ENCODE results near the gene NEGR1.

The NEGR1 gene

DNA sequence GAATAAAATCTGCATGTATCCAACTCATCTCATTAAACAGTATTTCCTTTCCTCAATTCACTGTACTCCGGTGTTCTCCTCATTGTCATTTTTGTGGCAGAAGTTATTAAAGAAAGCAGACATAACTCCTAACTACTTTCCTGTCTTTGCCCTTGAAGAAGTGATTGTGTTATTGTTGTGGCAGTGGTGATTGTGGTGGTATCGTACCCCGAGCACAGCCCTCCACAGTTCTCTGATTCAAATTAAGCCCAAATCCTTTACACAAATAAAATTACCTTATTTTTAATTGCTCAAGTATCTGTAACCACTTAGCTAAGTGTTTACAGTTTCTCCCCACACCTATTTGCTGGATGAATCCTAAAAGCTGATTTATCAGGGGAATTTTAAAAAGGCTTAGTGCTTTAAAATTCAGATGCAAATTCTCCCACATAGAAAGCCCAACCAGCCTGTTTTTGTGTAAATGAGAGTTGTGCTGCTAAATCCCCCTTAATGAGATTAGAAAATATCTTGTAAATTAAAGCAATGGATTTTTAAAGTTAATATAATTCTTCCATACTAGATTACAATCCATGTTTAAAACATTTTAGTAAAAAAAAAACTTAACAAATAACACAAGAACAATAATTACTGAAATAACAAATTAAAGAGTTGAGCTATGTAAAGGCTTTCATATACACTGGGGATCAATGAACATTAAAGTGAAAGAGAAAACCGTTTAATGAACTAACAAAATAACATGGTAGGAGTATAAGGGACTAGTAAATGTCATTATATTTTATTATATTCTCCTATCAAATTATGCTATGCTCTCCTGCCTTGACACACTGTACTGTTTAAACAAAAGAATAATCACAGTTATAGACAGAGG lies 259.0 kb downstream of the NEGR1 start:
- DNase-seq (ENCODE audit: low spot score) = no peak

DNA sequence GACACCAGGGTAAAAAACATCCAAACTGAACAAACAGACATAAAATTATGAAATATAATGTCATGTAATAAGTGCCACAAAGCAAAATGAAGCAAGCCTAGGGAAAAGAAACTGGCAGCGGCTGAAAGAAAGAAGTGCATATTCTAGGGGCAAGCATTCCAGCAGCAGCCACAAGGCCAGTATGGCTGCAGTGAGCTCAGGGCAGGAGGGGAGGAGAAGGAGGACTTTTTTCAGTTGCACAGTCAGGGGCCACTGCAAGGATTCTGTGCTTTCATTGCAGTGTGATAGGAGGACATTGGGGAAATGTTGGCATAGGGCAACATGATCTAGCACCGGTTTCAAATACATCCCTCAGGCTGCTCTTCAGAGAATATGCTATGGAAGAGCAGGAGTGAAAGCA lies 263.8 kb downstream of the NEGR1 start:
- no peak for DNase-seq (ENCODE audit: low spot score)

- DNase-seq (ENCODE audit: low spot score) = no peak
Measured at GRCh38 chr1:72015006-72015405, 267.3 kb downstream of the NEGR1 start.

DNA sequence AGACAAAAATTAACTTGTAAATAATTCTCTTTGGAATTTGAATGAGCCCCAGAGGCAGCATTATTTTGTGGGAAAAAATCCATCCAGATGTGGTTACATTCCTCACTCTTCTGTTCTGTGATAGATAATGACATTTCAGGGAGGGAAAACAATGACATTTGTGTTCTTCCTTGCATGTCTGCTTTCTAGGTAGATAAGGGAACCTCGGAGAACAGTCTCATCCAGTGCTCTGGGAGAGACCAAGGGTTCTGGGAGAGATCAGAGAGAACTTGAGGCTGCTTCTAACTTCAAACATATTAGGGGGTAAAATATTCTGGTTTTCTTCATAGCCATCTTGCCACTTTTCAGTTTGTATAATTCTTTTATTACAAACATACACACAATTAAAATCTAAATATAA lies 269.2 kb downstream of the NEGR1 start:
- no peak for DNase-seq (ENCODE audit: low spot score)

DNA sequence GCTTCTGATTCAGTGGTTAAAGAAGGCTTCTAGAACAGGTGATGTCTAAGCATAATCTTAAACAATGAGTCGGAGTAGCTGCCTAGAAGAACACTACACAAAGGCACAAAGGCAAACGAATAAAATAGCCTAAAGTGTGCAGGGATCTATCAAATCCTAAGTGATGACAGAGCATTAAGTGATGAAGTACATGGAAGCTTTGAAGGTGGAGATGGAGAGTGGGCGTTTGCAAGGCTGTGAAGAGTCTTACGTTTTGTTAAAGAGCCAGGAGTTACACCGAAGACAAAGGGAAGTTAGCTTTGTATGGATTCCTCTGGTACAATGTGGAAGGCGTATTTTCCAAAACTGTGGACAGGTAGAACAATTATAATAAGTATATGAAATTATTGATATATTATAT lies 270.6 kb downstream of the NEGR1 start:
- no peak for DNase-seq (ENCODE audit: low spot score)

GRCh38 chr1:72010094-72010431 lies 272.3 kb downstream of the NEGR1 start:
- DNase-seq (ENCODE audit: low spot score) = no peak

- DNase-seq (ENCODE audit: low spot score) = no peak
Measured at GRCh38 chr1:72009173-72010093, 272.9 kb downstream of the NEGR1 start.

DNA sequence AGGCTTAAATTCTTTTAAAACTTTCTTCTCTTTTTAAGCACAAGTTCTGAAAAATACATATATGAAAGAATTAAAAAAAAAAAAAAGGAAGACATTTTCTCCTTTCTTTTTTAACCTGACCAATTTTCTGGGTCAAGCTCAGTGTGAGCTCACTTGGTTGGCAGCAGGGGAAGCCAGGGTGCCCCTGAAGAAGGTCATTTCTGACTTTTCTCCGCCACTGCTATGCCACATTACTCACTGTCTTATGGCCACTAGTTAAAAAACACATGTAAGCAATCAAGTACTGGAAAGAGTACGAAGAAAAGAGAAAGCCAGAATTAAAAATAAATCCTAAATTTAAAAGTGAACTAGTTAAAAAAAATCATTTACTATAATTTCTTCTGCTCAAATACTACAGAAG lies 275.0 kb downstream of the NEGR1 start:
- no peak for DNase-seq (ENCODE audit: low spot score)

- no peak for DNase-seq (ENCODE audit: low spot score)
Measured at GRCh38 chr1:72006092-72006491, 276.2 kb downstream of the NEGR1 start.

DNA sequence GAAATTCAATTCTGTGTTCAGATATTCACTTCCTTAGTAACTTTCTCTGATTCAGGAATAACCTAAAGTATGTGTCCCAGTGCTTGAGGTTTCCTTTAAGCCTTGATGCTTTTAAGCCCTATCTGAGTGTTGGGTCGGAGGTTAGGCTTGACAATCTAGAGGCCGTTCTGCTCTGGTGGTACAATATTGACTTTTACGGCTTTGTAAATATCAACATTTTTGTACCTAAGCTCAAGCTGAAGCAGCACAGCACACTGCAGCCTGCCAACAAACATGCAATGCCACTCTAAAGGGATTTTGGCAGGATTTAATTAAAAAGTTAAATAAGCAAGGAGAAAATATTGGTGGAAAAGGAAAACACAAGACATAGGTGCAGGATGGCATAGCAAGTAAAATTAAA lies 279.2 kb downstream of the NEGR1 start:
- no peak for DNase-seq (ENCODE audit: low spot score)

GRCh38 chr1:72000809-72001208 lies 281.5 kb downstream of the NEGR1 start:
- no peak for DNase-seq (ENCODE audit: low spot score)

GRCh38 chr1:71994646-71995045 lies 287.7 kb downstream of the NEGR1 start:
- DNase-seq (ENCODE audit: low spot score) = no peak

GRCh38 chr1:71987181-71987580 lies 295.2 kb downstream of the NEGR1 start:
- no peak for DNase-seq (ENCODE audit: low spot score)

GRCh38 chr1:71986160-71986559 lies 296.2 kb downstream of the NEGR1 start:
- DNase-seq (ENCODE audit: low spot score) = no peak

DNA sequence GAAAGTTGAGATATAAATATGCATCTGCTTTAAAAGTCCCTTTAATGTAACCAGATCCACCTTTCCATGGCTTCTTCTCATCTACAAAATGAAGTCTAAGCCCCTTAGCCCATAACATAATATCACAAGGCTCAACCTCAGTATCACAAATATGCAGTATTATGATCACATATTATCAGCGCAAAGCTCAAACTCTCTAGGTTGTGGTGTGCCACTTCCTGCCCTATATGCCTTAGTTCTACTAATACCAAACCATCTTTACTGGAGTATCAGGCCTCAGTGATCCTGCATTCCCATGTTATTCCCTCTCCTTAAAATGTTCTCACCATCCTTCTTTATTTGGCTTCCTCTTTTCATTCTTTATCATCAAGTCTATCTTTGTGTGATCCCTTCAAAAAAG lies 301.8 kb downstream of the NEGR1 start:
- no peak for DNase-seq (ENCODE audit: low spot score)

GRCh38 chr1:71979882-71980281 lies 302.5 kb downstream of the NEGR1 start:
- DNase-seq (ENCODE audit: low spot score) = no peak

GRCh38 chr1:71967670-71968069 lies 314.7 kb downstream of the NEGR1 start:
- no peak for DNase-seq (ENCODE audit: low spot score)

GRCh38 chr1:71964188-71964587 lies 318.2 kb downstream of the NEGR1 start:
- DNase-seq (ENCODE audit: low spot score) = no peak

GRCh38 chr1:71956613-71957285 lies 325.6 kb downstream of the NEGR1 start:
- no peak for DNase-seq (ENCODE audit: low spot score)

GRCh38 chr1:71950579-71950978 lies 331.8 kb downstream of the NEGR1 start:
- no peak for DNase-seq (ENCODE audit: low spot score)

GRCh38 chr1:71949681-71950080 lies 332.7 kb downstream of the NEGR1 start:
- DNase-seq (ENCODE audit: low spot score) = no peak

GRCh38 chr1:71948561-71948960 lies 333.8 kb downstream of the NEGR1 start:
- DNase-seq (ENCODE audit: low spot score) = no peak

DNA sequence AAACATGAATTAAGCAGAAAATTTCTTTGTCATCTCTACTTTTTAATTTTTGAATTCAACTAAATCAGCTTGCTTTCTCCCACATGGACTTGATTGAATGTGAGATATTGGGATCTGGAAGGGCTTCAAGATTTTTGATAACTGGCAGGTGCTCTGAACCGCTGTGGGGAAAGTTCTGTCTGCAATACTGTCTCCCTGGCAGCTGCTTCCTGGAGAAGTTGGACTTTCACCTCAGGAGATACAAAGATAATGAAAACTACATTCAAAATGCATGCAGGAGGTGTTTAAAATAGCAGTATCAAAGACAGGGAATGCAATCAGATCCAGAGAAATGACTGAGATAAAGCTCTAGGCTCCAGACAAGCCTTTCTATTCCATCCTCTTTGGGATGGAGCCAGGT lies 338.3 kb downstream of the NEGR1 start:
- DNase-seq (ENCODE audit: low spot score) = no peak
